Measurements from ENCODE around the gene C16orf95.
"Not testable (repeated sequence)": the region's sequence is repeated elsewhere in the genome, so short reads cannot be mapped to it uniquely, and the experiment has no call there.

Gene C16orf95, protein sequence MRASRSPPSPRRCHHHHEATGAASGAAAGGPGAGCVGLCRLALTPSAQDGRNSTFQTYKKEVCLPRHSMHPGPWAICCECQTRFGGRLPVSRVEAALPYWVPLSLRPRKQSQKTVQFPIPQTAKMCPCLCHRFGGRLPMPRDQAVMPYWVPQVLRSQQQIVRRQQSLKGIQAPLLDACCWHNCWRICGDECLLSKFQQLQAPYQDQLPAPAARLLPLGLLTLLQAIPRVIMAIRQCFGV

DNA sequence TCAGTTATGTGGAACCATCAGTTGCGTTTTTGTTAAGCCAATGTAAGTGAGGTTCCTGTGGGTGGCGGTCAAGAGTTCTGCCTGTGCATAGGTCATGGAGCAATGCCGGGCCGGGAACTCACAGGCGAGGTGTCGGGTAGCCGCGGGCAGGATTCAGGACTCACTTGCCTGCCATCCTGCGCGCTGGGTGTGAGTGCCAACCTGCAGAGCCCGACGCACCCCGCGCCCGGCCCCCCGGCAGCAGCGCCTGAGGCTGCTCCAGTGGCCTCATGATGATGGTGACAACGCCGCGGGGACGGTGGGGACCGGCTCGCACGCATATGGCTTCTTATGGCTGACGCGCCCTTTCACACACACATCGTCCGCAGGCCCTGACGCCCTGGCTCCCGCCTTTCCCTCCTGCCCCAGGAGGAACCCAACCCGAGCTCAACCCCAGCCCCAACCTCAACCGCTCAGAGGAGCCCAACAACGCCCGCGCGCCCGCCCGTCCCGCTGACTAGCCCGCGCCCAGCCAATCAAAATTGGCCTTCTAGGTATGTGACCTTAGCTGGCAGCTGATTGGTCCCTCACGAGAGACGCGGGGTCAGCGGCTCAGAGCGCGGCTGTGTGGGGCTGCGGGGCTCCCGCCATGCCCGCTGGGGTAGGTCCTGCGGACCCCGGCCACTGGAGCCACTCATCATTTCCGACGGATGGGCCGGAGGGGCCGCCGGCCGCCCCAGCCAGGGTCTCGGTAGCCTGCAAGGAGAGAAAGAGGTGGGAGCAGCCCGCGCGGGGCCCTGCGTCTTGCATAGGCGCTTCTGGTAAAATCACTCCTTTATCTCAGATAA is at the start of gene C16orf95:
Gene C16orf95 (minus strand): TSS at position 470 of the 827 bp plus-strand sequence. CDS start 150 bp downstream, at position 320.
- peak within 1 kb of the TSS; percentile 93 for H3K4me3 ChIP-seq (ENCODE audit: low read depth, low read length)

DNA sequence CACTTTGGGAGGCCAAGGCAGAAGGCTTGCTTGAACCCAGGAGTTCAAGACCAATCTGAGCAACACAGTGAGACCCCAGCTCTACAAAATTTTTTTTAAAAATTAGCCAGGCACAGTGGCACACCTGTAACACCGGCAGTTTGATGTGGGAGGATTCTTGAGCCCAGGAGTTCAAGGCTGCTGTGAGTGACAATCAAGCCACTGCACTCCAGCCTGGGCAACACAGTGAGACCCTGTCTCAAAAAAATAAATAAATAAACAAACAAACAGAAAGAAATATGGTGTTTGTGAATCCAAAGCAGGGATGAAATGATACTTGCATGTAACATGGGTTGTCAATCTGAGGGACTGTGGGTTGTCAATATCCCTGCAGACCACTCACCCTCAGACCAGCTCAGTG is 49.7 kb upstream of the C16orf95 start:
- no peak overlapping the region for H3K4me3 ChIP-seq (ENCODE audit: low read depth, low read length)

DNA sequence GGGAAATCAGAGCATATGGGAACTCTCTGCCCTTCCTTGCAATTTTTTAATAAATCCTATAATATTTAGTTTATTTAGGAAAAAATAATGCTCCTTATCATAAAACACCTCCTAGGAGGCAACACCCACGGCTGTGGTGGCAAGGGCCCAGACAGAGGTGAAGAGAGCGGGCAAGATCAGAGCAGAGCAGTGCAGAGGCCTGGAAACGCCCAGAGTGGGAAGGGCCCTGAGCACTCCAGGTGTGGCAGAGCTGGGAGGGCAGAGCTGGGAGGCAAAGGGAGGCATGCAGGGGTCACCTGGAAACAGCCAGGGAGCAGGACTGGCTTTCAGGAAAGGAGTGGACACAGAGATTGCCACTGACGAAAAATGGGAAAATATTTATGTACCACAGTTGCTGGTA is 49.1 kb upstream of the C16orf95 start:
- H3K4me3 ChIP-seq (ENCODE audit: low read depth, low read length) = no peak overlapping the region

DNA sequence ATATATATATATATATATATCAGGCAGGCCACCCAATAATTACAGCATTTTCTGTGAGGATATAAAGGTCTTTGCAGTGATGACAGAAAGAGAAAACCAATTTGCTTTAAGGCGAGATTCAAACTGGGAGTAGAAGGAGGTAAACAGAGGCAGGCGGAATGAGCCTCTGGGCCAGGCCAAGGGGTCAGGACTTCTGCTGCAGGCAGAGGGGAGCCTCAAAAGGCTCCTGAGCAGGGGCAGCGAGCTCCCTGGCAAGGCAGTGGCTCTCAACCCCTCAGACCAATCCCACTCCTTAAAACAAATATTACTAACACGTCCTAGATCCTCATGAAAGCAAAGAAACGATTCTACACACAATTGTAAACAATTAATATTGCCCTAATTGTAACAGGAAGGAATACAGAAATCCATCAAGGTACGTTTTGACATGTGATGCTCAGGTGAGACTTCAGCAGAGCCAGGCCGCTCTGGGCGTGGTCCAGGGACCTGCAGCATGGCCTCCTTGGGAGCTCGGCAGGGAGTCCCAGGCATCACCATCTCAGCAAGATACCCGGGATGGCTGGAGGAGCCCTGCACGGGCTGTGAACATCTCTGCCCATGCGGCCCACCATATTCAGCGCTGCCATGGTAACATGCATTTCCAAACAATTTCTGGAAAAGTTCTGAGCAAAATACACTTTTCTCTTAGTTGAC is 48.0 kb upstream of the C16orf95 start:
- H3K4me3 ChIP-seq (ENCODE audit: low read depth, low read length) = no peak overlapping the region

DNA sequence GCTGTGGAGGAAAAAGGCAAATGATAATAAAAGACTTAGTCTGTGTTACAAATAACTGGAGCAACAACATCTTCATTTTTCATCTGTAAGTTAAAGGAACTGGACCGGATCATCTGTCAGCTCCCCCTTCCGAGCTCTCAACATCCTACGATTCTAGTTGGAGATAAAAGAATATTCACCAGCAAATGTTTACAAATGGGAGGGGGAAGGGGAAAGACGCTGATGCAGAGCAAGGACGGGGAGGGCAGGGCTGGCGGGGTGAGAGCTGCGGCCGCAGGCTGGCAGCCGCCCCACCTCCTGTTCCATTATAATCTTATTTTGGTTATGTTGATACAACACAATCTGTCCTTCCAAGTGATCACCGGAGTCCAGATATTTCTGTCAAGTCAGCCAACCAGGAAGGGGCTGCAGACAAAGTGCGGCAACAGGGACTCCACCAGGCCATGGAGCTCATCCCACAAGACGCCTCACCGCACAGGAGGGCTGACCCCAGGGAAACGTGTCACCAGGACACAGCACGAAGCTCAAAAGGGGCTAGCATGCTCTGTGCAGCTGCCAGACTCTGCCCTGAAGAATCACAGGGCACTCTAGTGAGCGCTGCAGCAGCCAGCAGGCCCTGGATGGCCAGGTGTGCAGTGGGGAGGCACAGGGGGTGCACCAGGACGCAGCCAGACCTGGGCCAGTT is 46.7 kb upstream of the C16orf95 start:
- H3K4me3 ChIP-seq (ENCODE audit: low read depth, low read length) = no peak overlapping the region

DNA sequence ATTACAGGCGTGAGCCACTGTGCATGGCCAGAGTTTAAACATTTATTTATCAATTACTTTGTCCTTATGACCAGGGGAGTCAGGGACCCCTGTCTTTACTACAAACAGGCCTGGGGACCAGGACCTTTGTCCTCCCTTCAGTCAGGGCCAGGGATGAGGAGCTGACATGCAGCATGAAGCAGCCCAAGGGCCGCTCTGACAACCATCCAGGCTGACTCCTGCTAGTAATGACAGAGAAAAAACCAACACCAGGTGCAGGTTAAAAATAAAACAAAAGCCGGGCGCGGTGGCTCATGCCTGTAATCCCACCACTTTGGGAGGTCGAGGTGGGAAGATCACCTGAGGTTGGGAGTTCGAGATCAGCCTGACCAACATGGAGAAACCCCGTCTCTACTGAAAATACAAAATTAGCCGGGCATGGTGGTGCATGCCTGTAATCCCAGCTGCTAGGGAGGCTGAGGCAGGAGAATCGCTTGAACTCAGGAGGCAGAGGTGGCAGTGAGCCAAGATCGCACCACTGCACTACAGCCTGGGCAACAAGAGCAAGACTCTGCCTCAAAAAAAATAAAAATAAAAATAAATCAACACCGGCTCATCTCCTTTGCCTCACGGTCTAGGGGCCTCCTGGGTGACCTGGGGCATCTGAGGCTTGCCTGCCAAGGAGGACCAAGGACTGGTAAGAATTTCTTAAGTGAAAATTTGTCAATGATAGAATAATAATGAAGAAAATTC is 45.8 kb upstream of the C16orf95 start:
- H3K4me3 ChIP-seq (ENCODE audit: low read depth, low read length) = not testable (repeated sequence)

DNA sequence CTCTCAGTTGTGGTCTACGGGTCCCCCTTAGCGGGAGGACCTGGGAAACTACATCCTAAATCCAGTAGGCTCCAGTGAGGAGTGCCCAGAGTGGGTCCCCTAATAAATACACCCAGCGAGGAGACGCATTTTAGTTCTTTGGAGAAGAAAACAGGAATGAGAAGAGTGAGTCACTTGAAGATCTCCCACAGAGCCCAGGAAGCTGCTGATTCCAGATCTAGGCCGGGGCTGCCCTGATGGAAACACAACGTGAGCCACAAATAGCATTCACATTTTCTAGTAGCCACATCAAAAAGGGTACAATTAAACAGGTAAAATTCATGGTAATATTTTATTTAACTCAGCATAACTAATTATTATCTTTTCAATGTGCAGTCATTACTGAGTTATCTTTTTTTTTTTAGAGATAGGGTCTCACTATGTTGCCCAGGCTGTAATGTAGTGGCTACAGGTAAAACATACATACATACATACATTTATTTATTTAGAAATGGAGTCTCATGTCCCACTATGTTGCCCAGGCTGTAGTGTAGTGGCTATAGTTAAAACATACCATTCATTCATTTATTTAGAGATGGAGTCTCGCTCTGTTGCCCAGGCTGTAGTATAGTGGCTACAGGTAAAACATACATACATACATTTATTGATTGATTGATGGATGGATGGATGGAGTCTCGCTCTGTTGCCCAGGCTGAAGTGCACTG is 44.9 kb upstream of the C16orf95 start:
- no peak overlapping the region for H3K4me3 ChIP-seq (ENCODE audit: low read depth, low read length)

DNA sequence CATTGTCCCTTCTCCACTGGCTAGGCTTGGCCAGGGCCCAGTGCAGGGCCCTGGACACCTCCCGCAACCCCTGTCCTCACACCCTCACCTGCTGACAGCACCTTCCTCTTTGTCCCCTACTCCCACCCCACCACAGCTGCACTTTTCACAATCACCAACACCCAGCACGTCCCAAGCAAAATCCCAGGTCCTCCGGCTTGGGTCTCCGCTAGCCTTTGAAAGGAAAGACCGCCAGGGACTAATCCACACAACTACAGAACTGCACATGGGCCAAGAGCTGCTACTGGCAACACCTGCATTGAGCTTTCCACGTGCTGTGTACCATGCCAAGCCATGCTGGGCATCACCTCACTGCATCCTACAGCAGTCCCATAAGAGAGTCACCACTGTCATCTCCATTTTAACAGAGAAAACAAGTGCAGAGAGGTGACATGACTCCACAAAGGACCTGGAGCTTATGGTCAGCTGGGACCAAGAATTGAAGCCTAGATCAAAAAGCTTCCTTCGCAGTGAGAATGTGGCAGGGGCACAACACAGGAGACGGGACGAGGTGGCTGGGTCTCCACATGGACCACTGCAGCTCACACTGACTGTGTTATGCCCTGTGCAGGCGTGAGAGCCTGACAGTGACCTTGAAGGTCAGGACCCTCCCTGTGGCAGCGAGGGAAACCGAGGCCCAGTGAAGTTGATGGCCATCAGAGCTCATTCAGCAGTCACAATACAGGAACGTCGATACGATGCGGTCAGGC is 43.8 kb upstream of the C16orf95 start:
- no peak overlapping the region for H3K4me3 ChIP-seq (ENCODE audit: low read depth, low read length)

DNA sequence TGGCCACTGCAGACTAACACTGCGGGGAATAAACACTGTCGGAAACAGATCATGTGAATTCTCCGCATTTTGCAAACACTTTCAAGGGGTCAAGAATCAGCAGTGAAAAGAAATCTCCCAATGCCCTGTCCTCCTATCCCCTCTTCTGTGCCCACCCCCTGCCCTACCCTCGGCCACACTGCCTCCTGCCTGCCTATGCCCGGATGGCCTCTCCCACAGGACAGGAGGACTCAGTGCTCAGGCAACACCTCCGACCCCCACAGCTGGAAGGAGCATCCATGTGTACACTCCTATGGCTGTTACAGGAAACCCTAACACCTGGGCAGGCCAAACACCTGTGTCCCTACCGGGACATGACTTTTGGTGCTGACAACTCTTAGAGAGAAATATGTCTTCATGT is 41.9 kb upstream of the C16orf95 start:
- H3K4me3 ChIP-seq (ENCODE audit: low read depth, low read length) = no peak overlapping the region

DNA sequence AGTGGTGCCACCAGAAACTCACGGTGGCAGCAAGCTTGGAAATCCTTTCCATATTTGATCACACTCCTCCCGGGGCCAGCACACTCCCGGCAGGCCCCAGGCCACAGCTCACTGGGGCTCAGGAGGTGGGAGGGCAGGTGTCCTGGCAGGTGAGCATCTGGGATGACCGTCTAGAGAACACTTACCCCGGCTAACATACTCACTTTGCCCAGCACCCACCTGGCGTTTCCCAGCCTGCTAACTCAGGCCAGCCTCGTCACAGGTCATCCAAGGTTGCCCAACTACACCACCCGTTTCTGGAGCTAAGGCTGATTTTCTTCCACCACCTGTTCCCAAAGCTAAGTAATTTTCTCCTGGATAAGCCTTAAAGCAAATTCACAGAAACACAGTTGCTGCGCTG is 41.5 kb upstream of the C16orf95 start:
- H3K4me3 ChIP-seq (ENCODE audit: low read depth, low read length) = no peak overlapping the region

DNA sequence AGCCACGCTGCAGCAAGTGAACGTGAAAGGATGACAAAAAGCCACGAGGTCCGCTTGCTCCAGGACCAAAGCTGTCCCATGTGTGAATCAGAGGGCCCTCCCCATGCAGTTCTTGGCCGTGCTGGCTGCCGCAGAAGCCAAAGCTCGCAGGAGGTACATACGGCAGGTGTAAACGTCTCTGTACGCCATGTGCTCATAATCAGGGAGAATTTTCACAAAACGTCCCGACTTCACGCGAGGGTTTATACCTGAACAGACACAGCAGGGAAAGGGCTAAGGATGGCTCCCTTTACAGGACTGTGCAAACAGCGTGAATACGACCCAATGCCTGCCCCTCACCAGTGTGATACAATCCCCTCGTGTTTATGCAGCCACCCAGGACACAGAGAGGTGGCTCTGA is 41.1 kb upstream of the C16orf95 start:
- H3K4me3 ChIP-seq (ENCODE audit: low read depth, low read length) = no peak overlapping the region

DNA sequence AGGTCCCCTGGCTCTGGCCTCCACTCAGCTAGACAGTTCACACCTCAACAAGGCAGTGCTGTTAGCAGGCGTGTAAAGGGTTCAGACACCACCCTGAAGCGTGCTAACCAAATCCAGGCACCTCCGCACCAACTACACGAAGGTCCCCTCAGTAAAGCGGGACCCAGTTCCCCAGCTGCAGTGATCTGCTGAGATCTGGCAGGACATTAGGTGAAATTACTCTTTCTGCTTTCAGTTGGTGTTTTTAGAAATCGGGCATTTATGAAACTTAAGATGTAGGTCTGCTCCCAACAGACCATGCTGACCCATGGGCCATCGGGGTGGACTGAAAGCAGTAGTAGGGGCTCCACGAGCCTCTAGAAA is 39.3 kb upstream of the C16orf95 start:
- no peak overlapping the region for H3K4me3 ChIP-seq (ENCODE audit: low read depth, low read length)

DNA sequence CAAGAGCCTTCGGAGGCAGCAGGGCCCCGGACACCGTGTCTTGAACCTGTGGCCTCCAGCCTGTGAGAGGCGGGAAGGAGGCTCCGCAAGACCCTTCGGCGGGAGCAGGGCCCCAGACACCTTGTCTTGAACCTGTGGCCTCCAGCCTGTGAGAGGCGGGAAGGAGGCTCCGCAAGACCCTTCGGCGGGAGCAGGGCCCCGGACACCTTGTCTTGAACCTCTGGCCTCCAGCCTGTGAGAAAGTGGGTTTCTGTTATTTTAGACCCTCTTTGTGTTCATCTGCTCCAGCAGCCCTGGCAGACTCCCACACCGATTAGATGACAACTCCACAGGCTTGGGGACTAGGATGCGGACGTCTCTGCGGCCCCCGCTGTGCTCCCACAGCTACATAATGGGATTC is 36.4 kb upstream of the C16orf95 start:
- H3K4me3 ChIP-seq (ENCODE audit: low read depth, low read length) = no peak overlapping the region

DNA sequence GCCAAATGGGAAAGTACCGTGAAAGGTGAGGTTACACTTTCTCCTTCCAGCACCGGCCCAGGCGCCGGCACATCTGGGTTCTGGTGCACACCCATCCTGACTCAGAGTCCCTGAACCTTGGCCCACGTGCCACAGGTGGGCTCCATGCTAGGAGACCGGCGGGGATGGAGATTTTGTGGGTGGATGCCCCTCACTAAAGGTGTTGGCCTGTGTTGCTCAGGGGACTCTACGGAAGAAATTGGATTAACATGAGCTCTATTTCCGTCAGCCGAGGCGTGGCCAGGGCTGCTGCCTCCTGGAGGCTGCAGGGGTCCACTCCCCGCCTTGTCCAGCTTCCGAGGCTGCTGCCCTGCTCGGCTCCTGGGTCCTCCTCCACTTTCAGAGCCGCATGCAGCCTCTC is 35.6 kb upstream of the C16orf95 start:
- no peak overlapping the region for H3K4me3 ChIP-seq (ENCODE audit: low read depth, low read length)

DNA sequence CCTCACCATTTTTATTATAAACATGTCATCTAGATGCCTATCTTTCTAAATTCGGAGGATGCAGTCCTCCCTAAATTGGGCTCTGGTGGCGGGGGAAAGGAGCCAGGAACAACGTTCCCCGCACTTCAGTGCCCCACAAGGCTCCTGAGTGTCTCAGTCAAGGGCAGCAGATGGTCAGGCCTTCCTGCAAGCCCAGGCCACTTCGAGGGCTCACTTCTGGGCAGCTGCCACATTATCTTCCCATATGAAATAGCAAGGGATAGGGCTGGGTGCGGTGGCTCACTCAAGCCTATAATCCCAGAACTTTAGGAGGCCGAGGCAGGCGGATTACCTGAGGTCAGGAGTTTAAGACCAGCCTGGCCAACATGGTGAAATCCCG is 34.1 kb upstream of the C16orf95 start:
- H3K4me3 ChIP-seq (ENCODE audit: low read depth, low read length) = no peak overlapping the region

DNA sequence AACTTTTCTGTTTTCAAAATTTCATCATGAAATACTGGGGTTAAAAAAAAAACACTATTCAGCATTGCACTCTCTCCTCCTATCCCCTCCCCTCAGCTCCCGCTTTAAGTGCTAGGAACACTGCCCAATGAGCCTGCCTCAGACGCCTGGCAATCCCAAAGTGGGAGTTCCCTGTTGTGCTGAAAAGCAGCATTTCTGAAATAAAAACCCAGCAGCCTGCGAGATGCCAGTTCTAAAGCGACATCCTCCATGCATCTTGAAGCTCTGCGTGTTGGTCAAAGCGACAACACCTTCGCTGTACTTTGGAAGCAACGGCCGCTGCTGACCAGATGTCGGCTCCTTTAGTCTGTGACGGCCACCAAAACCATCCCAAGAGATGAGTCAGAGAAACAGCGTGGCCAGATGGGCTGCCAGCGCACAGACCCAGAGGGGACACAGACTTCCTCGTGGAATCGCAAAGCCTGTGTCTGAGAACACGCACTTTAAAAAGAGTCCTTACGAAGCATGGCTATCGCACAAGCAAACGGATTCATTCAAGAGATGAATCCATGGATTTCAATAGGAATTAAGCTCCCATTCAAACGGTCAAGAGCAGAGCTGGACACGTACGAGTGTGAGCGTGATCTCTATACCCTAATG is 33.6 kb upstream of the C16orf95 start:
- no peak overlapping the region for H3K4me3 ChIP-seq (ENCODE audit: low read depth, low read length)

DNA sequence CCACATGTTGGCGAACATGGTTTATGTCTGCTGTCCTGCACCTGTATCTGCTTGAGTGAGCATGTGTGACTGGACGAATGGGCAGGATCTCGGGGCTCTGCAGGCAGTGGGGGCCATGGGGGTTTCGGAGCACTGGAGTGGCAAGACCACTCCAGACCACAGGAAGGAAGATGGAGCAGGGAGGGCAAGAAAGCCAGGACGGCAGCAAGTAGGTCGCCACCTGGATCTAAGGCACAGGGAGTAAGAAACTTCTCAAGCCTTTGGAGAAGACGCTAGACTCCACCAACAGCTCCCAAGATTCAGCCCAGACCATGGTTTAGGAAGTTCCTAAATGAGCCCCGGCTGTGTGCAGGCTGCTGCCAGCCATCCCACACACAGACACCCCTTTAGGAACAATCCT is 32.8 kb upstream of the C16orf95 start:
- no peak overlapping the region for H3K4me3 ChIP-seq (ENCODE audit: low read depth, low read length)

DNA sequence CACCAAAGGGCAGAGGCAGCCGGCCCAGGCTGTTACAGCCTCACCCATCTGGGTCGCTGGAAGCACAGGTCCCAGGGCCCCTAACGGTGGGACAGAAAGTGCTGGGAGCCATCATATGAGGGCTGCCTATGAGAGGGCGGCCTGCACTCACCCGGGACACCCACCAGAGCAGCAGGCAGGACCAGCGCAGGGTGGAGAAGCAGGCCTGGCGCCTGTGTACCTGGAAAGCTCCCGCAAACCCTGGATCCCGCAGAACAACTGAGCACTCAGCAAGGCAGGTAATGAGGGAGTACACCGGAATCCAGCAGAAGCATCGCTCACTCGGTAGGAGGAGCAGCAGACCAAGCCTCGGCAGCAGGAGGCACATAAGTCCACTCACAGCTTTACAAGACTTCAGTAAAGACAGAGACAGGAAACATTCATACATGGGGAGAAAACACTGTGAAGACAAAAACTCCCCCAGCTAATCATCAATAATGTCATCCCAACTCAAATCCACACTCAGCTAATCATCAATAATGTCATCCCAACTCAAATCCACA is 31.5 kb upstream of the C16orf95 start:
- H3K4me3 ChIP-seq (ENCODE audit: low read depth, low read length) = no peak overlapping the region

Measured in iPS-11a (cell line).